GM21390 (cell line): Measurements from ENCODE around the gene KCNJ10.

Experiments used
- ATAC-seq: cut with Tn5 transposase; IDR thresholded peaks from one replicate; pipeline ENCODE4 v1.9.1; 2021; ENCODE audit not compliant: unreplicated experiment

Gene KCNJ10

DNA sequence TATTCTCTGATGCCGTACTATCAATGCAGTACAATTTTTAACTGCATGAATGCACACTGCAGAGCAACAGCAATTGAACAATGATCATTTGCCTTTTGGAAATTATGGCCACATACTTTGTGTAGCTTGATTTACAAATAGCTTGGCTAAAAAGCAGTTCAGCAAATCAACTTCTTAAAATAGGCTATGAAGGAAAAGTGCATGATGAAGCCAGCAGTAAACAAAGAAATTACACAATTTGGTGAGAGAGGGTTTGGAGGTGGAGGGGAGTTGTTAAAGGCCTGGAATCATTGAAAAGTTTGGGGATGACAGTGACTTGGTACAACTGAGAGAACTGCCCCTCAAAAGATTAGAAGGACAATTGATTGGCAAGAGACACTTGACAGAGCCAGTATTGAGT, 44.6 kb downstream of the KCNJ10 start:
- no peak for ATAC-seq

- ATAC-seq: no peak
Measured at GRCh38 chr1:160024195-160024905, 45.6 kb downstream of the KCNJ10 start.

GRCh38 chr1:160022330-160023310, 47.3 kb downstream of the KCNJ10 start:
- no peak for ATAC-seq

- no peak for ATAC-seq
Measured at GRCh38 chr1:160021376-160022074, 48.4 kb downstream of the KCNJ10 start.

DNA sequence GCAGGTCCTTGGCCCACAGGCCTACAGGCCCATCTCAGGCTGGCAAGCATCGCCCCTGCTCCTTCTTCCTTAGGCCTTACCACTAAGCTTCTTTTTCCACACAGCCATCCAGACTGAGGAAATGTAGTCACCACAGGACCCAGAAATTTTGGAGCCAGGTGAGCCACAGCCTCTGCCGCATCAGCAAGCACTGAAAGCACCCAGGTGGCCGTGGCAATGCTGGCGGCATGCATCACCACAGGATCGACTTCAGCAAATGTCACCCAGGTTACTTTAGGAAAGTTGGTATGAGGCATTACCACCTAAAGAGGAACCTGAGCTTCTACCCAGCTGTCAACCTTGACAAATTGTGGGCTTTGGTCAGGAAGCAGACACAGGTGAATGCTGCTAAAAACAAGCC, 49.8 kb downstream of the KCNJ10 start:
- no peak for ATAC-seq

DNA sequence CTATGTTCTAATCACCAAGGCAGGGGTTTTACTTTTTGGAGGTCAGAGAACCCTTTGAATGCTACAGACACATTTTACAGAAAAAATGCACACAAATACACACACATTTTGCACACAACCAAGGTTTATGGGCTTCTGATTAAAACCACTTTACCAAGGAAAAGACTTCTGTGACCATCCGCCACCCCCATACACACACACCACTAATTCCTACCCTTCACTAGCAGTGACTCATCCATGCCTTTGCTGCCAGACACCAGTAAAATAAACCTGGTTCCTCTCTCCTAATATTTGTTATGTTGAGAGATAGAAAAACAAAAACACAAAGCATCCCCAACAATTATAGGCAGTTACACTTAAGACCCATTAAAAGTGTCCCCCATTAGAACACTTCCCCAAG, 51.1 kb downstream of the KCNJ10 start:
- no peak for ATAC-seq

GRCh38 chr1:160018347-160018746, 51.6 kb downstream of the KCNJ10 start:
- no peak for ATAC-seq

GRCh38 chr1:160017592-160017991, 52.4 kb downstream of the KCNJ10 start:
- no peak for ATAC-seq

- ATAC-seq: no peak
Measured at GRCh38 chr1:160011781-160012180, 58.2 kb downstream of the KCNJ10 start.

GRCh38 chr1:160009801-160010200, 60.2 kb downstream of the KCNJ10 start:
- no peak for ATAC-seq

- ATAC-seq: no peak
Measured at GRCh38 chr1:160009081-160009480, 60.9 kb downstream of the KCNJ10 start.

DNA sequence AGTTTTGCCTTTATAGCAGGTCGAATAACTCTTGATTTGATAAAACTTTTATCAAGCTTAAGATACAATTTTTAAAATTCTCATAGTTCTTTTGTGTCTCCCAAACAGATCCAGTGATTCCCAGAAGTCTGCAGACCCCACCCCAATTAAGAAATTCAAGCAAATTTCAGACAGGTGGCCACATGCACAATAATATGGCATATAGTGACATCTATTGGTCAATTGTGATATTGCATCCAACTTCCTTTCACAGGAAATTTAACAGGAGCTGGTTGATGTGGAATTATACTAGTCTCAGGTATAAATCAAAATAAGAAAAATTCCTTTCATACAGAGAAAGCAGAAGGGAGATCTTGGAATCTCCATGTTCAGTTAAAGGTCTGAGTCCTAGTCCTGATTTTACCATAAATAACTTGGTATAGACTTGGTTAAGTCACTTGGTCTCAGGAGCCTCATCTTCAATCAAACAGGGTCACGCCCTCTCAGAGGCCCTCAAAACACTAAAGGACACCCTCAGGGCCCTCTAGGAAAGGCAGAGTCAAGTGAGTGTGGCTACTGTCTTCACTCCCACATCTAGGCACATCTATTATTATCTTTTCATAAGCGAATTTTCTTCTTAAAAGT, 62.3 kb downstream of the KCNJ10 start:
- ATAC-seq: no peak

GRCh38 chr1:160006312-160006940, 63.5 kb downstream of the KCNJ10 start:
- ATAC-seq: peak; percentile 76

GRCh38 chr1:160005070-160005469, 64.9 kb downstream of the KCNJ10 start:
- ATAC-seq: no peak

DNA sequence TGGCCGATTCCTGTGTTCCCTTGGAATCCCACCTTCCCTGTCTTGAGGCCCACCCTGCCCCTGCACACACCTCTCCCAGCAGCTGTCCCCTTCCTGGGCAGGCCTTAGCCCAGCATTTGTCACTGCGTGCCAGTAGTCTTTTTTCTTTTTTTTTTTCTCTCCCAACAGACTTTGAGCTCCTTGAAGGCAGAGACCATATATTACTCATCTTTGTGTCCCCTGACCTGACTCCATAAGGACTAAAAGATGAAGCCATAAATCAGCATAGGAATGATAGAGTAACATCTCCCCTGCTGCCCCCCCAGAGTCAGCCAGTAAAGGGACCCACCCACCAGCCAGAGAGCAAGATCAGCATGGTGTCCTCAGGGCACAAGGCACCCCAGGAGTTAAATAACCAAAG, 65.5 kb downstream of the KCNJ10 start:
- ATAC-seq: no peak

GRCh38 chr1:160004001-160004400, 66.0 kb downstream of the KCNJ10 start:
- no peak for ATAC-seq

- no peak for ATAC-seq
Measured at GRCh38 chr1:160001440-160001839, 68.5 kb downstream of the KCNJ10 start.

DNA sequence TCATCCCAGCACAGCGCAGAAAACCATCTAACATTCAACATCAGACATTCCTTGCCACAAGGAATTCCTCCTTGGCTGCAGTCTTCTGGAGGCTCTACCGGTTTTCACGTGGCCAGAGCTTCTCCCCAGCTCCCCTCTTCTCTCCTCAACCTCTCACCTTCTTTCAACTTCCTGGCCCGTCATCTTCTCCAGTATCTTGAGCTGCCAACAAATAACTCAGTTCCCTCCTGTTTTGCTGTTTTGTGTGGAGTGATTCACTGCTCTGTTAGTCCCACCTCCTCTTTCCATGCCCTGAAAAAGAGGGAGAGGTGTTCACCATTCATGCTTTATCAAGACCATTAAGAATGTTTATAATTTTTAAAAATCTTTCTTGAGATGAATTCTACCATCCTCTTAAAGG, 70.8 kb downstream of the KCNJ10 start:
- no peak for ATAC-seq

- ATAC-seq: no peak
Measured at GRCh38 chr1:159996653-159997052, 73.3 kb downstream of the KCNJ10 start.

GRCh38 chr1:159994896-159995295, 75.1 kb downstream of the KCNJ10 start:
- no peak for ATAC-seq

DNA sequence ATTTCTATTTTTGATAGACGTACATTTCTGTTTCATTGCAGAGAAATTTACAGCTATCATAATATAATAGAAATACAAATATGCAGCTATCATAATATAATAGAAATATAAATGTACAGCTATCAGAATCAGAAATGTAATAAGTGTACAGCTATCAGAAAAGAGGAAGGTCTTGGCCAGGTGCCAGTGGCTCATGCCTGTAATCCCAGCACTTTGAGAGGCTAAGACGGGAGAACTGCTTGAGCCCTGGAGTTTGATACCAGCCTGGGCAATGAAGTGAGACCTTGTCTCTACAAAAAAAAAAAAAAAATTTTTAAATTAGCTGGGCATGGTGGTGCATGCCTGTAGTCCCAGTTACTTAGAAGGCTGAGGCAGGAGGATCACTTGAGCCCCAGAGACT, 76.0 kb downstream of the KCNJ10 start:
- no peak for ATAC-seq
